ENCODE measurements around the gene COMMD1. TPM values are rescaled to one million over a fixed set of nuclear protein-coding genes. Genes with fewer than 3 reads are reported as not detected.
"Not testable (repeated sequence)": the region's sequence is repeated elsewhere in the genome, so short reads cannot be mapped to it uniquely, and the experiment has no call there.

The COMMD1 gene
- polyA plus RNA-seq, 1 donor (not counting 4 experiments of a cell fraction or from before 2014, with no cell fraction given), result 44.8 TPM

DNA sequence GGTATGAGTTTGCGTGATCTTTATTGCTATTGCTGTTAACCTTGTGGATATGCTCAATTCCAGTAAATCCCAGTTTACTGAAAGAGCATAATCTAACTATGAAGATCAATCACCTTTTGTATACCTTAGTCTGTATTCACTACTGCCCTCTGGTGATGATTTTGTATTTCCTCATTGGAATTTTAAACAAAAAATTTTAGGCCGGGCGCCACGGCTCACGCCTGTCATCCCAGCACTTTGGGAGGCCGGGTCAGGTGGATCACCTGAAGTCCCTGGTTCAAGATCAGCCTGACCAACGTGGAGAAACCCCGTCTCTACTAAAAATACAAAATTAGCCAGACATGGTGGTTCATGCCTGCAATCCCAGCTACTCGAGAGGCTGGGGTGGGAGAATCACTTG is 5.1 kb downstream of the COMMD1 start:
- Histone ChIP-seq H3K79me2 (ENCODE audit: control insufficient read depth, insufficient read depth, low read length) (peaks cover 7% of the 10 kb centered on the region), H3K9ac (ENCODE audit: control insufficient read depth, extremely low read depth, insufficient read depth, low read length) (no peak overlapping the region), H3K27ac (ENCODE audit: control insufficient read depth, insufficient read depth, low read length) (no peak overlapping the region), H3K36me3 (ENCODE audit: control insufficient read depth in 2 of 2, extremely low read depth in 1 of 2, insufficient read depth in 2 of 2, low read length in 2 of 2) (no peaks in the 10 kb centered on the region), H3K4me1 (ENCODE audit: control insufficient read depth, extremely low read depth, insufficient read depth, low read length) (no peaks in the 10 kb centered on the region), H3K4me2 (ENCODE audit: control insufficient read depth, extremely low read depth, insufficient read depth, low read depth, low read length) (no peak overlapping the region), H3K9me3 (ENCODE audit: control insufficient read depth, low read depth, low read length) (no peaks in the 10 kb centered on the region), H3K9me1 (ENCODE audit: control insufficient read depth, extremely low read depth, insufficient read depth, low read length) (no peaks in the 10 kb centered on the region), H3K27me3 (ENCODE audit: control insufficient read depth, extremely low read depth, insufficient read depth, low read length) (no peaks in the 10 kb centered on the region), H4K20me1 (ENCODE audit: control insufficient read depth, extremely low read depth, insufficient read depth, low read length) (no peaks in the 10 kb centered on the region), H2AFZ (ENCODE audit: control insufficient read depth, low read length) (no peak overlapping the region), H3K4me3 (ENCODE audit: control insufficient read depth in 2 of 3, extremely low read depth in 1 of 3, insufficient read depth in 2 of 3, low read depth in 1 of 3, low read length in 3 of 3) (no peak overlapping the region)
- TF ChIP-seq EZH2 (IDR thresholded peaks at IDR 0.05; ENCODE audit: low read length), result no peak
- peak in 1 of 3 experiments; percentile 26 for TF ChIP-seq CTCF (optimal IDR thresholded peaks at IDR 0.05 in 1 of 3, IDR thresholded peaks at IDR 0.05 in 1 of 3, conservative IDR thresholded peaks at IDR 0.05 in 1 of 3; ENCODE audit: extremely low read depth in 1 of 3, insufficient read depth in 2 of 3, low read length in 3 of 3)
- no peak for DNase-seq (ENCODE audit: low read depth, low spot score)
- FAIRE-seq, result no peak
- dilution Hi-C loops (cut with MboI; ENCODE audit: extremely low pct_ligation_motif_present, low sequenced_read_pairs), result no loop called here

GRCh38 chr2:61911510-61911909 is 6.0 kb downstream of the COMMD1 start:
- no peak overlapping the region for H3K27ac ChIP-seq (ENCODE audit: control insufficient read depth, insufficient read depth, low read length)
- no peaks in the 10 kb centered on the region for H3K4me1 ChIP-seq (ENCODE audit: control insufficient read depth, extremely low read depth, insufficient read depth, low read length)
- H3K9me3 ChIP-seq (ENCODE audit: control insufficient read depth, low read depth, low read length), result no peaks in the 10 kb centered on the region
- no peaks in the 10 kb centered on the region for H3K9me1 ChIP-seq (ENCODE audit: control insufficient read depth, extremely low read depth, insufficient read depth, low read length)
- no peak overlapping the region for H3K9ac ChIP-seq (ENCODE audit: control insufficient read depth, extremely low read depth, insufficient read depth, low read length)
- no peak overlapping the region for H3K4me2 ChIP-seq (ENCODE audit: control insufficient read depth, extremely low read depth, insufficient read depth, low read depth, low read length)
- no peaks in the 10 kb centered on the region for H3K36me3 ChIP-seq (ENCODE audit: control insufficient read depth in 2 of 2, extremely low read depth in 1 of 2, insufficient read depth in 2 of 2, low read length in 2 of 2)
- H3K79me2 ChIP-seq (ENCODE audit: control insufficient read depth, insufficient read depth, low read length), result peaks cover 1% of the 10 kb centered on the region
- peak; percentile 44 to 65 (median 53) for TF ChIP-seq CTCF (optimal IDR thresholded peaks at IDR 0.05 in 1 of 3, IDR thresholded peaks at IDR 0.05 in 1 of 3, conservative IDR thresholded peaks at IDR 0.05 in 1 of 3; ENCODE audit: extremely low read depth in 1 of 3, insufficient read depth in 2 of 3, low read length in 3 of 3)
- no peak for TF ChIP-seq EZH2 (IDR thresholded peaks at IDR 0.05; ENCODE audit: low read length)
- dilution Hi-C loops (cut with MboI; ENCODE audit: extremely low pct_ligation_motif_present, low sequenced_read_pairs), result no loop called here
- H3K27me3 ChIP-seq (ENCODE audit: control insufficient read depth, extremely low read depth, insufficient read depth, low read length), result no peaks in the 10 kb centered on the region
- no peak overlapping the region for H3K4me3 ChIP-seq (ENCODE audit: control insufficient read depth in 2 of 3, extremely low read depth in 1 of 3, insufficient read depth in 2 of 3, low read depth in 1 of 3, low read length in 3 of 3)
- H2AFZ ChIP-seq (ENCODE audit: control insufficient read depth, low read length), result no peak overlapping the region
- DNase-seq (ENCODE audit: low read depth, low spot score) (no peak), FAIRE-seq (no peak)
- no peaks in the 10 kb centered on the region for H4K20me1 ChIP-seq (ENCODE audit: control insufficient read depth, extremely low read depth, insufficient read depth, low read length)

- H4K20me1 ChIP-seq (ENCODE audit: control insufficient read depth, extremely low read depth, insufficient read depth, low read length); H3K79me2 ChIP-seq (ENCODE audit: control insufficient read depth, insufficient read depth, low read length); H3K9me3 ChIP-seq (ENCODE audit: control insufficient read depth, low read depth, low read length); H3K9me1 ChIP-seq (ENCODE audit: control insufficient read depth, extremely low read depth, insufficient read depth, low read length); H3K27ac ChIP-seq (ENCODE audit: control insufficient read depth, insufficient read depth, low read length); H3K9ac ChIP-seq (ENCODE audit: control insufficient read depth, extremely low read depth, insufficient read depth, low read length); dilution Hi-C loops (cut with MboI; ENCODE audit: extremely low pct_ligation_motif_present, low sequenced_read_pairs); H3K4me3 ChIP-seq (ENCODE audit: control insufficient read depth in 2 of 3, extremely low read depth in 1 of 3, insufficient read depth in 2 of 3, low read depth in 1 of 3, low read length in 3 of 3); H3K36me3 ChIP-seq (ENCODE audit: control insufficient read depth in 2 of 2, extremely low read depth in 1 of 2, insufficient read depth in 2 of 2, low read length in 2 of 2); H3K4me1 ChIP-seq (ENCODE audit: control insufficient read depth, extremely low read depth, insufficient read depth, low read length); H2AFZ ChIP-seq (ENCODE audit: control insufficient read depth, low read length); H3K27me3 ChIP-seq (ENCODE audit: control insufficient read depth, extremely low read depth, insufficient read depth, low read length); FAIRE-seq; H3K4me2 ChIP-seq (ENCODE audit: control insufficient read depth, extremely low read depth, insufficient read depth, low read depth, low read length); DNase-seq (ENCODE audit: low read depth, low spot score): not testable (repeated sequence)
Measured at GRCh38 chr2:61914794-61915193, 9.3 kb downstream of the COMMD1 start.
